H1 (cell line): ENCODE results near the gene PBX2. TPM values are rescaled to one million over a fixed set of nuclear protein-coding genes. Genes with fewer than 3 reads are reported as not detected.

ENCODE experiments used
- ATF3 ChIP-seq: IDR thresholded peaks from 2 replicates; pipeline ENCODE4 v1.6.1; 2011; ENCODE audit warnings: low read depth, mild to moderate bottlenecking, low read length; ENCODE audit not compliant: insufficient read depth
- CBX8 ChIP-seq: fragments of 300-800, 300-1000 bp; sonication (generic); IDR thresholded peaks from 2 replicates; pipeline ENCODE4 v1.7.1; 2016; ENCODE audit warnings: low read depth, low read length, borderline replicate concordance
- CEBPB ChIP-seq: IDR thresholded peaks from 2 replicates; pipeline ENCODE4 v1.6.1; 2012; ENCODE audit warnings: low read depth, low read length
- EGR1 ChIP-seq: IDR thresholded peaks from 2 replicates; pipeline ENCODE4 v1.6.1; 2011; ENCODE audit warnings: low read depth, low read length, borderline replicate concordance
- FOSL1 ChIP-seq: IDR thresholded peaks from 2 replicates; pipeline ENCODE4 v1.6.1; 2011; ENCODE audit warnings: mild to moderate bottlenecking, low read depth, low read length, moderate library complexity; ENCODE audit not compliant: insufficient read depth
- JUND ChIP-seq: IDR thresholded peaks from 2 replicates; pipeline ENCODE4 v1.6.1; 2011; ENCODE audit warnings: mild to moderate bottlenecking, improper control_type of control experiment, low read length
- SIX5 ChIP-seq: IDR thresholded peaks from 2 replicates; pipeline ENCODE4 v1.6.1; 2011; ENCODE audit warnings: mild to moderate bottlenecking, low read depth, low read length
- polyA plus RNA-seq, 7 experiments: library from polyadenylated mRNA; depleted of rRNA in 3 of 7; stranded (reverse) in 5 of 7; unstranded in 2 of 7; fragments of >200 nt in 5 of 7; fragments of 200-250 nt in 2 of 7; gene quantifications; 1 replicate in 5 of 7; 2 replicates in 1 of 7; 4 replicates in 1 of 7; pipeline versions ENCODE4 v1.2.1 to v1.2.3, GENCODE V29; 2011 to 2013; ENCODE audit warnings: missing spikeins in 2 of 7, mixed read lengths in 2 of 7
- total RNA-seq: library from RNA; stranded (reverse); fragmentation: NEBNext Ultra II Directional; extraction: Animal tissue kit (Norgen Biotek cat#: 25700); gene quantifications from 2 replicates; pipeline ENCODE4 v1.2.1, GENCODE V29; 2021

The PBX2 gene
- total and polyA plus RNA-seq, 2 of the 8 experiments (the other 6 are each of a cell fraction or from before 2014, with no cell fraction given) = 102 to 130 TPM

- no peak for TF ChIP-seq CEBPB
- no peak for TF ChIP-seq FOSL1
- no peak for TF ChIP-seq EGR1
- TF ChIP-seq SIX5 = no peak
- TF ChIP-seq CBX8 = no peak
- no peak for TF ChIP-seq ATF3
- no peak for TF ChIP-seq JUND
Measured at GRCh38 chr6:32216285-32216684, 26.3 kb upstream of the PBX2 start (continued).
